NCI-H446 (cell line): ENCODE results near the gene DEUP1.
"Not testable (repeated sequence)": the region's sequence is repeated elsewhere in the genome, so short reads cannot be mapped to it uniquely, and the experiment has no call there.

Source experiments
- DNase-seq, 2 experiments: peaks; one replicate each; lab custom pipeline; 2025; lab: John Stamatoyannopoulos, UW

Gene DEUP1, protein sequence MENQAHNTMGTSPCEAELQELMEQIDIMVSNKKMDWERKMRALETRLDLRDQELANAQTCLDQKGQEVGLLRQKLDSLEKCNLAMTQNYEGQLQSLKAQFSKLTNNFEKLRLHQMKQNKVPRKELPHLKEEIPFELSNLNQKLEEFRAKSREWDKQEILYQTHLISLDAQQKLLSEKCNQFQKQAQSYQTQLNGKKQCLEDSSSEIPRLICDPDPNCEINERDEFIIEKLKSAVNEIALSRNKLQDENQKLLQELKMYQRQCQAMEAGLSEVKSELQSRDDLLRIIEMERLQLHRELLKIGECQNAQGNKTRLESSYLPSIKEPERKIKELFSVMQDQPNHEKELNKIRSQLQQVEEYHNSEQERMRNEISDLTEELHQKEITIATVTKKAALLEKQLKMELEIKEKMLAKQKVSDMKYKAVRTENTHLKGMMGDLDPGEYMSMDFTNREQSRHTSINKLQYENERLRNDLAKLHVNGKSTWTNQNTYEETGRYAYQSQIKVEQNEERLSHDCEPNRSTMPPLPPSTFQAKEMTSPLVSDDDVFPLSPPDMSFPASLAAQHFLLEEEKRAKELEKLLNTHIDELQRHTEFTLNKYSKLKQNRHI

DNA sequence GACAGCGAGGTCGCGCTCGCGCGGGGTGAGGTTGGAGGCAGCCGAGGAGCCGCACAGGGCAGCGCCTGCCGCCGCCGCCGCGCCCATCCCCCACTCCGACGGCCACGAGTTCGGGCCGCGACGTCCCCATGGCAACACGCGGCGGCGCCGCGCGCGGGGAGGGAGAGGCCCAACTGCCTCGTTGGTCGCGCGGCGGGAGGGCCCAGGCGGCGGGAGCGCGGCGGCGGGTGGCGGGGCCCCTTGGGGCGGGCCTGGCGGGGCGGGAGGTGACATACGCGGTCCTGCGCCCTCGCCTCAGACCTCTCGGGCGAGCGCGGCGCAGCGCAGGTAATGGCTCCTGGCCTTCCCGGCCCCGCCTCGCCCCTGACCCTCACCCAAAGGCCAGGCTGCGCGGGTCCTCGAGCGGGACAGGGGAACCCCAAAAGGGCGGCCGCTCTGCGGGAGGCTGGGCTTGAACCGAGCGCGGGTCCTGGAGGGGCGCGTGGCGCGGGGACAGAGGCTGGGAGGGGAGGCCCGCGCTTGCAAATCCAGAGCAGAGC is at the start of gene DEUP1:
TSS of gene DEUP1 (plus strand) at position 297 of the 539 bp plus-strand sequence. CDS start 1,518 bp downstream, outside the sequence.
- DNase-seq = no peak

DNA sequence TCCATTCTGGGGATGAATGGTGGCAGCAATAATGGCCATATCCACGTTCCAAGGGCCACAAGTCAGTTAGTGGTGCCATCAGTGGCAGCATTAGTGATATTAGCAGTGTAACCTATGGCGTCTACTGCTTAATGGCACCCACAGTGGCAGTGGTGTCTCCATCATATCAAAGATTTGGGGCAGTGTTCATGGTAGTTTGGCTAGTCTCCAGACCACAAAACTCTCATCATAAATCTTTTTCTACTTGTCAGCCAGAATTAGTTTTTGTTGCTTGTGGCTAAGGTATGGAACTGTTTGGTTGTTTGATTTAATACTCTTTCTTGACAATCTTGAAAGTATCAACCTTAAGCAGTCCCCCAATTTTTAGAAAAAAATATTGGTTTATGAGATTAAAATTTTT is 45.1 kb upstream of the DEUP1 start:
- DNase-seq = no peak

DNA sequence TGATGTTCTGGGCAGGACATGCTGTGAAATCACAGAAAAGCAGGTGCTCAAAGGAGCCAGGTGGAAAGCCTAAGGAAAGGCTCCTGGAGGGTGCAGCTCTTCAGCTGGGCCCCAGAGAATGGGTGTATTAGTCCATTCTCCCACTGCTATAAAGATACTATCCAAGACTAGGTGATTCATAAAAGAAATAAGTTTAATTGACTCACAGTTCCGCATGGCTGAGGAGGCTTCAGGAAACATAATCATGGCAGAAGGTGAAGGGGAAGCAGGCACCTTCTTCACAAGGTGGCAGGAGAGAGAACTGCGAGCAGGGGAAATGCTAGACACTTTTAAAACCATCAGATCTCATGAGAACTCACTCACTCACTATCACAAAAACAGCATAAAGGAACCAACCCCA is 43.1 kb upstream of the DEUP1 start:
- DNase-seq = no peak

DNA sequence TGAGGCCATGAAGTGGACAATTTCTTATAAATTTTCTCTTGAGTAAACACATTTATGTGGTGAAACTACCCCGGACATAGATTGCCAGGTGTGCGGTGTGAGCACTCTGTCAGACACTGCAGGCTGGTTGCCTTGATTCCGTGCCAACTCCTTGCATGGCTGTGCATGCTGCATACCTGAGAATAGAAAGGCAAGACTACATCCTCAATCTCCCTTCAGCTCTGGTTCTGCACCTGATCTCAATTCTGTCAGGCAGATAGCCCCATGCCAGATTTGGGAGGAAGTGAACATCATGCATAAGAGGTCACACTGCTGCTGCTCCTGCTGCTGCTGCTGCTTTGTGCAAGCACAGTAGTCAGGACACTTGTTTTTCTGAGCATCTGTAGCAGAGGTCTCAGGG is 42.5 kb upstream of the DEUP1 start:
- no peak for DNase-seq

DNA sequence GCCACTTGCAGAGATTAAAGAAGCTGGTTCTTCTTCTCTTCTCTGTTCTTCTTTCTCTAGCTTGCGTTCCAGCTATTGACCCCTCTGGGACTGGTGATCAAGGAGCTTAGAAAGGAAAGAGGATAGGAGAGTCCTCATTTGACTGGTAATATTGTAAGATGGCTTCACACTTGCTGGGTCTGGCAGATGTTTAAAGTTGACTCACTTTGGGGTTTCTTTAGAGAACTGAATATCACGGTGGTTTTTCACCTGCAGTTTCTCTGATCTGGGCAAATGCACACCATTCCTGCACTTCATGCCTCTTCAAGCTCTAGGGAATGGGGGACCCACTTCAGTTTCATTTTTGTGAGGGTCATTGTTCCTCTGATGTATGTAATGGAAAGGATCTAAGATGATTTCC is 41.8 kb upstream of the DEUP1 start:
- no peak for DNase-seq

DNA sequence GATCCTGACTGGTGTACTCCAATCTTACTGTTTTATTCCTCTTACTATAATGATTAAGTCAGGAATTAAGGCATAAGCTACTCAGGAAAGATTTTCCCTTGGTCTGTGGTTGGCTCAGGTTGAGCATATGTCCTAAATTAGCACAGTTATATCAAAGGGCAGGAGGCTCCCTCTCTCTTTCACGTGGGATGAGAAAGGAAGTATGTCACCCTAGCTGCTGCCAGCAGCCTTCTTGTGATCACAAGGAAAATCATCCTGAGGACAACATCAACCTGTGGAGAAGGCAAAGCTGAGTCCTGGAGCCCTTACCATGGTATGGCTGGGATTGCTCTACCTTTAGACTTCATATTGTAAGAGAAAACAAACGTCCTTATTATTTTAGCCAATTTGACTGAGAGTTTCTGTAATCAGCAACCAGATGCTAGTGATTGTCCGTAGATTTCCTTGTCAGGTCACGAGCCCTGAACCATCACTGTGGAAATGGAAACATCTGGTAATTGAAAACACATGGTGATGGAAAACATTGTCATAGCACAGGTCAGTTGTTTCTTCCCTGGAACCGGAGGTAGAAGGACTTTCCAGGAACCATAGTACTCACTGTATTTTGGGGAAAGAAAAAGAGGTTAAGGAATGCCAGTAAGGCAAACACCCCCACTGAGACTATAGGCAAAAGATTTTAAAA is 40.6 kb upstream of the DEUP1 start:
- DNase-seq = no peak

DNA sequence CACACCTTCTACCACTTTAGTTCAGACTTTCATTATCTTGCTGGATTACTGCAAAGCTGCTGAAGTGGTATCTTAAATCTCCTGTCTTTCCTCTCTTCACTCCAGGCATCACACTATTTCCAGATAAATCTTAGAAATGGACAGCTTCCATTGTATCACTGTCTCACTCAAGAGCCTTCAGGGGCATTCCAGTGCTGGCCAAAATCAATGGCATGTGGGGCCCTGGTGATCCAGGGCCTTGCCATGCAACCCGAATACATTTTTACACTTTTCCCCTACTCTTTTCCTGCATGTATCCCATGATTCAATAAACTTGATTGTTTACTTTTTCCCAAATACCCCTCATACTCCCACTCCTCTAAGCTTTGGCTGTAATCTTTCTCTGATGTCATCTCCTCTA is 39.4 kb upstream of the DEUP1 start:
- DNase-seq = no peak

DNA sequence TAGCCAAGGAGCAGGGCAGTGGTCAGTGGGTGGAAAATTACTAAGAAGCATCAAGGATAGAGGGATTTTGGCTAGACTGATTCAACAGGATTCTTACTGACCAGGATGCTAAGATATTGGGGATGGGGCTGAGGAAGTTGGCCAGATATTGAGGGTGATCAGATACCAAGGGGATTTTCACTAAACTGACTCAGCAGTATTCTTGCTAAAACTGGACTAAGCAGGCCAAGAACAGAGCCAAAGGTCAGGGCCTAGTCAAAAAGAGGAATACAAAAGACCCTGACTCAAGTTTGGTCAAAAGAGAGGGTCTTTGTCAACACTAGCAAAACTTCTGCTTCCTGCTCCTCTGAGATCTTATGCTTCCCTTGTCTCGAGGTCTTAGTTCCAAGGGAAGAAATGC is 38.6 kb upstream of the DEUP1 start:
- no peak for DNase-seq

DNA sequence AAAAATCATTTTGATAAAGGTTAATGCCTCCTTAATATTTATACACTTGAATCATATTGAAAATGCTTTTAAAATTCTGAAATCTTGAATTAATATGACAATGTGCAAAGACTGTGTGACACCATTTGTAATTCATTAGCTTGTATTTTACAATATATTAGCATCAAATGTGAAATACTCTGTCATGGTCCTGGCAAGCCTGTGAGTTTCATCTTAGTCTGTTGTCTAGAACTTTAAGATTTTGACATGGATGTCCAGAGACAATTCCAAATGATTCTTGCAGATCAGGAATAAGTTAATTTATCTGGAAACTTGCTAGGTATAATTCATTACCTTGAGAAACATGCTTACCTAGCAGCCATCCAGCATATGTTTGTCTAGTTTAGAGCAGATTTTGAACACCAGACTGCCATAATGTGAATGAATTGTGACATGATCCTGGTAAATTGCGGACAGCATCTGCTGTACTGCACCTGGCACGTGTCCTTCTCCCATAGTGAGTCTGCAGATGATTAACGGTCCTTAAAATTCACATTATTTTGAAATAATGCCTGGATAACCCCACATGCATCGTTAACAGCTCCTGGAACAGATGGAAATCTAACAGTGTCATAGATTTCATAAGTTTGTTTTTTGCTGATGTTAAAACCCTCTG is 34.5 kb upstream of the DEUP1 start:
- no peak for DNase-seq

DNA sequence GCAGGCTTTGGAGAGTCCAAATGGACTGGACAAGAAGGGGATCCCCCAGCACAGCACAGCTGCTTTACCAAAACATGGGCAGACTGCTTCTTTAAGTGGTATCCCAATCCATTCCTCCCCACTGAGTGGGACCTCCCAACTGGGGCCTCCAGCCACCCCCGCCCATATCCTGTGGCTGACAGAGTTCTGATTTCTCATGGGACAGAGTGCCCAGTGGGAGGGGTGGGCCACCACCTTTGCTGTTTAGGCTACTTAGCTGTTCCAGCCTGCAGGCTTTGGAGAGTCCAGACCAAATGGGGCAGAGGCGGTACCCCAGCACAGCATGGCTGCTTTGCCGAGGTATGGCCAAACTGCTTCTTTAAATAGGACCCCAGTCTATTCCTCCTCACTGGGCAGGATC is 26.9 kb upstream of the DEUP1 start:
- DNase-seq = no peak

DNA sequence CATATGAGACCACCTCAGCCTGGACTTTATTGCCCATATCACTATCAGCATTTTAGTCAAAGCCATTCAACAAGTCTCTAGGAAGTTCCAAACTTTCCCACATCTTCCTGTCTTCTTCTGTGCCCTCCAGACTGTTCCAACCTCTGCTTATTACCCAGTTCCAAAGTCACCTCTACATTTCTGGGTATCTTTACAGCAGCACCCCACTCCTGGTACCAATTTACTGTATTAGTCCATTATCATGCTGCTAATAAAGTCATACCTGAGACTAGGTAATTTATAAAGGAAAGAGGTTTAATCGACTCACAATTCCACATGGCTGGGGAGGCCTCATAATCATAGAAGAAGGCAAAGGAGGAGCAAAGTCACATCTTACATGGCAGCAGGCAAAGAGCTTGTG is 16.1 kb upstream of the DEUP1 start:
- DNase-seq = not testable (repeated sequence)

DNA sequence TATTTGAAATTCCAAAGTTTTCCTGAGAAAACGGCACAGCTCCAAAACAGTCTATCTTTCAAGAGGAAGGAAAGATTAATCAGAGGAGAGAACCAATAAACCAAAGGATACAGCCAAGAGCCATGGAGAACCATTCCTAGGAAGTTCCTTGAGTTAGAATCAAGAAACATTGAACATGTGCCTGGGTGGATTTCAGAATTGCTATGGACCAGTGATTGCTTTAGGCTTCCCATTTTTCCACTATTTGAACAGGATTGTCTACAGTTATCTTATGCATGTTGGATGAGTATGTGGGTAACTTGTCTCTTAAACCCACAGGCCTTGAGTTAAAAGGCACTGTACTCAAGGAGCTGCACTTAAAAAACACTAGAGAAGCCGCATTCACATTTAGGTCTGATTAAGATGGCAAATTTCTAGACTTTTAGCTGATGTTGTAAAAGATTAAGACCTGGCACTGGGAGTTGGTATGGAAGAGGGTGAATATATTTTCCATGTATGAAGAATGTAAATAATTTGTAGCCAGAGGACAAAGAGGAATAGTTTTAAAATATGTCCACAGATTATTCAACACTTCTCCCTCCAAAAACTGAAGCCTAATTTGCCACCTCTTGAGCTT is 11.2 kb upstream of the DEUP1 start:
- no peak for DNase-seq

DNA sequence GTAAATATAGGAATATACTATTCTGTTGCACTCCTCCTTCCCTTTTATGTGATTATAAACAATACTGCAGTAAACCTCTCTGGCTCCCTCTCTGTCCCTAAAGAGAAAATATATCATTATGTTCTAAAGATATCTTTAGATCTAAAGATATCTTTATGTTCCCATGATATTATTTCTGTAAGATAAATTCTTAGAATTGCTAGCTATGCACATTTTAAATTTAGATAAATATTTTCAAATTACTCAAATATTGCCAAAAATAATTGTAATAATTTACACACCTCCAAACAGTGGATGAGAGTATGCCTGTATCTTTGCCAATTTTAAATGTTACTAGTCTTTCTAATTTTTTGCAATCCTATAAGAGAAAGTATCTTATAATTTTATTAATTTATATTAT is 10.3 kb upstream of the DEUP1 start:
- no peak for DNase-seq

DNA sequence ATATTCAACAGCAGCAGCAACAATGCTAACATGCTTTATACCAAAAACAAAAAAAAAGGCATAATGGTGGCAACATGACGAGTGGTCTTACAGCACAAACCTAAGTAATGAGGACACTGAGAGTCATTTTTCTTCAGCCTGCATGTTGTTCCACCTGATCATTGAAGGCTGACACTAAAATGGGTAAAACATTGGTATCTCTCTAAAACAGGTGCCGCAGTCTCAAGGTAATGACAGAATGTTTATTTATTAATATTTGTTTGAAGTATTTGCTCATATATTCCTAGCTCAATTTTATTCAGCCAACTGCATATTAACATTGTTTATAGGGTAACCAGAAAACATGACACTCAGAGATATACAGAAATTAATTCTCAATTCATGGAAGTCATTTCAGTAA is 8.3 kb upstream of the DEUP1 start:
- no peak for DNase-seq

DNA sequence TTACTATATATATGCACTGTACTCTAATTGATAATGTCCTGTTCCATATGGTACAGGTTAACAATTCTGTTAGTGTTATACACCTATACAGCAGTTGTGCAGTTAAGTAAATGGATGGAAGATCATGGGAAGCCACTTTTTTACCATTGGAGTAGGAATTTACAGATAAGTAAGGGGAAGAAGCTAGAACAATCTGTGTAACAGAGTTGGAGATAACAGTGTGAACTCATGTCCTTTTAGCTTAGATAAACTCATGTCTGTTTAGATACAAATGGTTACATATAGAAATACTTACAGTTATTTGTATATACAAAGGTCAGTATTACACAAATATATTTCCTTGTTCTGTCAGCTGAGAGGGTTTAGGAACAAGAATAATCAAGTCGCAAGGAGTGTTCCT is 6.8 kb upstream of the DEUP1 start:
- no peak for DNase-seq

DNA sequence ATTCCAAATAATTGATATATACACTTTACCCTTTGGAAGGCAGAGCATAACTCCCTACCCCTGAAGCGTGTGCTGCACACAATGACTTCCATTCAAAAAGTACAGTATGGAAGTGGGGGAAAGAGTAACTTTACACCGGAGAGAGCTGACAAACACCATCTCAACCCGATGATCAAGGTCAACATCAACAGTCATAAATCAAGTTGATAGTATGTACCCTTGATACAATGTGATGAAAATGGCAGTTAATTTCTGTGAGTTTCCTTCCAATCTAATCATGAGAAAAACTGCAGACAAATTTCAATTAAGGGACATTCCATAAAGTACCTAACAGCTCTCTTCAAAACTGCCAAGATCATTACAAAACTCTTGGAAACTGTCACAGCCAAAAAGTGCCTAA is 6.0 kb upstream of the DEUP1 start:
- DNase-seq = no peak

DNA sequence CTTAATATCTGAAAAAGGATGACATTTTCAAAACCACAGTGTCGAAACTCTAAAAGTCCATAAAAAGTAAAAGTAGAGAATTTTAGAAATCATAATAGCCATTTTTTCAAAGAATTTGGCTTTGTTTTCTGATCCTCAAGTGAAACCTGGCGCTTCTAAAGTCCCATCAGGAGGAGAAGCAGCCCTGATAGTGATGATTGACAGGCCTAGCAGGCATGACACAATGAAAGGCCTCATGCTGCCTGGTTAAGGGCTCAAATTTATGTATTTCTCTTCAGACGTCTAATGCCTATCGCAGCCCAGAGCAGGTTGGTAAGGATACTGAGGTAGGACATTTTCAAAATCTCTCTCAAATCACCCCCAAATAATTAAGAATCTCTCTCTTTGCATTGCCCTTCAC is 3.9 kb upstream of the DEUP1 start:
- no peak for DNase-seq

DNA sequence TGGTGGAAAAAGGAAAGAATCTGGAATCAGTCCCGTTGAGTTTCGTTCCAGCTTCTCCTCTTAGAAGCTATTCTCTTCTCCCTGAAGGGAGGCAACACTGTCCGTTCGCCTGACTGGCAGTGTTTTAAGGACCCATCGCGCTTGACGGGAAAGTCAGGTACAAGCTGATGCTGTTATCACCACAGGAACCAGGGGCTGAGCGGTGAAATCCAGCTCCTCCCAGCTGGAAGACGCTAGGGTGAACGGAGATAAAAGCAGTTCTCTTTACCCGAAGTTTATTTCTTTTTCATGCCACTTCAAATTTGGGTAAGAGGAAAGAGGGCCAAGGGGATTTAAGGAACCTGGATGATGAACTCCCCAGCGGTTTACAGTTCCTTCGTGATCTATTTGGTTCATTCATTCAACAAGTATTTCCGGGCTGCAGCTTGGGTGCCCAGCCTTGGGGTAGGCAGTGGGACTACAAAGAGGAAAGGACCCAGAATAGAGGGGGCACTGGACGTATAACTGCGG is 551 bp upstream of the DEUP1 start:
- no peak for DNase-seq

DNA sequence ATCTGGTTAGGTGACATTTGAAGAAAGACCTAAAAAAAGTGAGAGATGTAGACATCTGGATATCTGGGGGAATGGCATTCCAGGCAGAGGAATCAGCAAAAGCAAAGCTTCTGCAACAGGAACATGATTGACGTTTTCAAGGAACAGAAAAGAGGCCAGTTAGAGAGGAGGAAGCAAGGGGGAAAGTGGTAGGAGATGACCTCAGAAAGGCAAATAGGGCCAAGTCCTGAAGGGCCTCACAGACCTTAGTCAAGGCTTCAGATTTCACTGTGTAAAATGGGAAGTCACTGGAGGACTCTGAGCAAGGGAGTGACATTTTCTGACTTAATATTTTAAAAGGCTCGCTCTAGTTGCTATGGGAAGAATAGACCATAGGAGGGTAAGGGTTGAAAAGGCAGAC is 9.7 kb downstream of the DEUP1 start:
- no peak for DNase-seq

DNA sequence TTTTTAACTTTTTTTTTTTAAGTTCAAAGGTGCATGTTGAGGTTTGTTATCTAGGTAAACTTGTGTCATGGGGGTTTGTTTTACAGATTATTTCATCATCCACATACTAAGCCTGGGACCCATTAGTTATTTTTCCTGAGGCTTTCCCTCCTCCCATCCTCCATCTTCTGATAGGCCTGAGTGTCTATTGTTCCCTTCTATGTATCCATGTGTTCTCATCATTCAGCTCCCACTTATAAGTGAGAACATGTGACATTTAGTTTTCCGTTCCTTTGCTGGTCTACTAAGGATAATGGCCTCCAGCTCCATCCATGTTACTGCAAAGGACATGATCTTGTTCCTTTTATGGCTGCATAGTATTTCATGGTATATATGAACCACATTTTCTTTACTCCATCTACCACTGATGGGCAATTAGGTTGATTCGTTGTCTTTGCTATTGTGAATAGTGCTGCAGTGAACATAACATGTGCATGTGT is 14.4 kb downstream of the DEUP1 start:
- no peak for DNase-seq

DNA sequence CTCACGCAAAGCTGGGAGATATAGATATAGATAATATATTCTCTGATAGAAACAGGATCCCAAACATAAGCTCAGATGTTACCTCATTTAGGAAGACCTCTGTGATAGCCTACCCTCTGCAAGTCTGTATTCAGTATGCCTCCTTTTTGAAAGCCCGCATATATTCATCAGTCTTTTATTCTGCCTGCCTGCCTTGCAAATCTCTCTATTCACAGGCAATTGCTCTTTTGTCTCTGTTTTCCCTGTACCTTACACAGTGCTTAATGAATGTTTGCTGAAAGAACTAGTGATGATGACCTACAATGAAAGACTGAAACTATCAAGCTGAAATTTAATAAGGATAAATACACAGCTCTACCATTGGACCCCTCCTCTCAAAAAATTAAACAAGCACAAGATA is 18.4 kb downstream of the DEUP1 start:
- DNase-seq = no peak

DNA sequence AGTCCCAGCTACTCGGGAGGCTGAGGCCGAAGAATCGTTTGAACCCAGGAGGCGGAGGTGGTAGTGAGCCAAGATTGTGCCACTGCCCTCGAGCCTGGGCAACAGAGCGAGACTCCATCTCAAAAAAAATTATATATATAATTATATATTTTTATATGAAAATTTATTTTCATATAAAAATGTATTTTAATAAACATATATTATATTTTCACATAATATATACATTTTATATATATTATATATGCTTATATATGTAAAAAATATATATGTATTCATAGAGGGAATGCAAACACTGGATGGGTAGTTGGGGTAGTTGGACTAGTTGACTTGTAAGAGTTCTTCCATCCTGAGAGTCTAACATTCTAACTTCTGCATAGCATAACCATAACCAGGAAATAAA is 20.3 kb downstream of the DEUP1 start:
- no peak for DNase-seq
